ENCODE results near the gene RPTOR. TPM values are rescaled to one million over a fixed set of nuclear protein-coding genes. Genes with fewer than 3 reads are reported as not detected.
A peak's percentile ranks its signal among the peaks of the same experiment; 100 is the strongest.

Gene RPTOR
- total RNA-seq, 6 donors from 2014 or later: 26.8 to 109 (median 36.8) TPM

GRCh38 chr17:80778716-80779115, 234.1 kb downstream of the RPTOR start:
- Histone ChIP-seq H3K27me3 (no peaks in the 10 kb centered on the region), H3K4me3 (no peak overlapping the region), H3K9me3 (no peaks in the 10 kb centered on the region), H3K4me1 (peaks cover 23 to 51% (median 28%) of the 10 kb centered on the region in 4 donors), H3K36me3 (peaks cover 0 to 4% (median 1%) of the 10 kb centered on the region in 4 donors), H3K27ac (no peak overlapping the region)
- no peak for ATAC-seq (ENCODE audit: low FRiP score in 2 of 2)
- no peak for DNase-seq
- 95 to 96% methylated on average over 13 of the region's 13 CpGs for WGBS, 2 donors
- TF ChIP-seq POLR2A (IDR thresholded peaks at IDR 0.05): no peak
- no peak for TF ChIP-seq CTCF (IDR thresholded peaks at IDR 0.05)
- no peak for TF ChIP-seq EP300 (IDR thresholded peaks at IDR 0.05)
- no peak for TF ChIP-seq POLR2AphosphoS5 (IDR thresholded peaks at IDR 0.05)

- DNase-seq (no peak), ATAC-seq (ENCODE audit: low FRiP score in 2 of 2) (no peak)
- peaks cover 23 to 46% (median 28%) of the 10 kb centered on the region in 4 donors for H3K4me1 ChIP-seq
- 94 to 99% methylated on average over 24 of the region's 24 CpGs for WGBS, 2 donors
- no peak overlapping the region for H3K4me3 ChIP-seq
- no peak for TF ChIP-seq CTCF (IDR thresholded peaks at IDR 0.05)
- TF ChIP-seq EP300 (IDR thresholded peaks at IDR 0.05): no peak
- TF ChIP-seq POLR2AphosphoS5 (IDR thresholded peaks at IDR 0.05): no peak
- TF ChIP-seq POLR2A (IDR thresholded peaks at IDR 0.05): no peak
- H3K36me3 ChIP-seq: peaks cover 0 to 3% (median 1%) of the 10 kb centered on the region in 4 donors
- no peaks in the 10 kb centered on the region for H3K27me3 ChIP-seq
- no peaks in the 10 kb centered on the region for H3K9me3 ChIP-seq
- H3K27ac ChIP-seq: no peak overlapping the region
Observed at GRCh38 chr17:80779336-80779735, 234.7 kb downstream of the RPTOR start.

GRCh38 chr17:80779961-80780380, 235.3 kb downstream of the RPTOR start:
- H3K4me1 ChIP-seq: peaks cover 23 to 44% (median 28%) of the 10 kb centered on the region in 4 donors
- WGBS, 2 donors: 48 to 72% methylated on average over 16 of the region's 16 CpGs
- peak overlapping the region in 2 of 4 donors; percentile 5 to 8 for H3K4me3 ChIP-seq

GRCh38 chr17:80780381-80781198, 236.0 kb downstream of the RPTOR start:
- TF ChIP-seq EP300 (IDR thresholded peaks at IDR 0.05): no peak
- TF ChIP-seq POLR2A (IDR thresholded peaks at IDR 0.05): no peak
- TF ChIP-seq POLR2AphosphoS5 (IDR thresholded peaks at IDR 0.05): no peak
- peaks cover 23 to 46% (median 31%) of the 10 kb centered on the region in 4 donors for H3K4me1 ChIP-seq
- 55 to 72% methylated on average over 19 of the region's 19 CpGs for WGBS, 2 donors
- peak overlapping the region; percentile 23 to 73 (median 64) for H3K27ac ChIP-seq
- H3K36me3 ChIP-seq: no peaks in the 10 kb centered on the region
- DNase-seq: no peak
- ATAC-seq (ENCODE audit: low FRiP score in 2 of 2): peak; percentile 35 to 47
- H3K27me3 ChIP-seq: no peaks in the 10 kb centered on the region
- H3K4me3 ChIP-seq: peak overlapping the region in 2 of 4 donors; percentile 5 to 8
- no peaks in the 10 kb centered on the region for H3K9me3 ChIP-seq

More at GRCh38 chr17:80779961-80780380, 235.3 kb downstream of the RPTOR start:
- no peaks in the 10 kb centered on the region for H3K9me3 ChIP-seq
- no peaks in the 10 kb centered on the region for H3K27me3 ChIP-seq
- TF ChIP-seq EP300 (IDR thresholded peaks at IDR 0.05) (peak in 1 of 4 donors; percentile 30), POLR2AphosphoS5 (IDR thresholded peaks at IDR 0.05) (peak; percentile 65 to 77), POLR2A (IDR thresholded peaks at IDR 0.05) (no peak), CTCF (IDR thresholded peaks at IDR 0.05) (no peak)
- no peaks in the 10 kb centered on the region for H3K36me3 ChIP-seq
- peak; percentile 61 to 85 for ATAC-seq (ENCODE audit: low FRiP score in 2 of 2)
- peak overlapping the region in 3 of 4 donors; percentile 23 to 73 (median 65) for H3K27ac ChIP-seq
- peak in 1 of 2 donors; percentile 73 for DNase-seq

GRCh38 chr17:80781211-80781610, 236.6 kb downstream of the RPTOR start:
- Histone ChIP-seq H3K36me3 (no peaks in the 10 kb centered on the region), H3K4me1 (peaks cover 23 to 49% (median 34%) of the 10 kb centered on the region in 4 donors), H3K4me3 (no peak overlapping the region), H3K27me3 (no peaks in the 10 kb centered on the region), H3K9me3 (no peaks in the 10 kb centered on the region), H3K27ac (peak overlapping the region; percentile 23 to 73 (median 64))
- DNase-seq (peak in 1 of 2 donors; percentile 56), ATAC-seq (ENCODE audit: low FRiP score in 2 of 2) (no peak)
- WGBS, 2 donors: 65 to 72% methylated on average over 13 of the region's 13 CpGs
- TF ChIP-seq EP300 (IDR thresholded peaks at IDR 0.05): no peak
- no peak for TF ChIP-seq POLR2AphosphoS5 (IDR thresholded peaks at IDR 0.05)
- TF ChIP-seq POLR2A (IDR thresholded peaks at IDR 0.05): no peak
- TF ChIP-seq CTCF (IDR thresholded peaks at IDR 0.05): no peak

Measured in upper lobe of left lung (tissue), 6 donors.